GM10266 (cell line): ENCODE data around the gene RAD9A.

Experiments
- DNase-seq: peaks from one replicate; pipeline ENCODE4 v3.0.0; 2012; ENCODE audit errors: extremely low spot score
- TF ChIP-seq, protein P1 (sequence below): IDR thresholded peaks from 2 replicates; pipeline ENCODE4 v1.5.1; 2012; ENCODE audit warnings: mild to moderate bottlenecking, low read depth; ENCODE audit not compliant: control insufficient read depth, insufficient read depth; ENCODE audit errors: missing control alignments

RAD9A gene

DNA sequence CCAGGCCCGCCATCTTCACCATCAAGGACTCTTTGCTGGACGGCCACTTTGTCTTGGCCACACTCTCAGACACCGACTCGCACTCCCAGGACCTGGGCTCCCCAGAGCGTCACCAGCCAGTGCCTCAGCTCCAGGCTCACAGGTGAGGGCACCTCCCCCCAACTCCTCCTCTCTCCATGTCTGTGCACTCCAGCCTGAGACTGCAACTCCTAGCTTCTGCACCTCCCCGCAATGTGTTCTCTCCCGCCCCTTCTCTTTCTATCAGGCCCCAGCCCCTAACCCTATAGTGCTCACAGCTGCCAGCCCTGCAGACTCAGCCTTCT lies 4.4 kb downstream of the RAD9A start:
- DNase-seq, result no peak
- TF ChIP-seq, protein P1, sequence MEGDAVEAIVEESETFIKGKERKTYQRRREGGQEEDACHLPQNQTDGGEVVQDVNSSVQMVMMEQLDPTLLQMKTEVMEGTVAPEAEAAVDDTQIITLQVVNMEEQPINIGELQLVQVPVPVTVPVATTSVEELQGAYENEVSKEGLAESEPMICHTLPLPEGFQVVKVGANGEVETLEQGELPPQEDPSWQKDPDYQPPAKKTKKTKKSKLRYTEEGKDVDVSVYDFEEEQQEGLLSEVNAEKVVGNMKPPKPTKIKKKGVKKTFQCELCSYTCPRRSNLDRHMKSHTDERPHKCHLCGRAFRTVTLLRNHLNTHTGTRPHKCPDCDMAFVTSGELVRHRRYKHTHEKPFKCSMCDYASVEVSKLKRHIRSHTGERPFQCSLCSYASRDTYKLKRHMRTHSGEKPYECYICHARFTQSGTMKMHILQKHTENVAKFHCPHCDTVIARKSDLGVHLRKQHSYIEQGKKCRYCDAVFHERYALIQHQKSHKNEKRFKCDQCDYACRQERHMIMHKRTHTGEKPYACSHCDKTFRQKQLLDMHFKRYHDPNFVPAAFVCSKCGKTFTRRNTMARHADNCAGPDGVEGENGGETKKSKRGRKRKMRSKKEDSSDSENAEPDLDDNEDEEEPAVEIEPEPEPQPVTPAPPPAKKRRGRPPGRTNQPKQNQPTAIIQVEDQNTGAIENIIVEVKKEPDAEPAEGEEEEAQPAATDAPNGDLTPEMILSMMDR, result no peak

- no peak for DNase-seq
- TF ChIP-seq, protein P1, result no peak
Measured at GRCh38 chr11:67396587-67397389, 5.0 kb downstream of the RAD9A start.

GRCh38 chr11:67397536-67397935 lies 5.8 kb downstream of the RAD9A start:
- no peak for DNase-seq
- TF ChIP-seq, protein P1, result no peak

DNA sequence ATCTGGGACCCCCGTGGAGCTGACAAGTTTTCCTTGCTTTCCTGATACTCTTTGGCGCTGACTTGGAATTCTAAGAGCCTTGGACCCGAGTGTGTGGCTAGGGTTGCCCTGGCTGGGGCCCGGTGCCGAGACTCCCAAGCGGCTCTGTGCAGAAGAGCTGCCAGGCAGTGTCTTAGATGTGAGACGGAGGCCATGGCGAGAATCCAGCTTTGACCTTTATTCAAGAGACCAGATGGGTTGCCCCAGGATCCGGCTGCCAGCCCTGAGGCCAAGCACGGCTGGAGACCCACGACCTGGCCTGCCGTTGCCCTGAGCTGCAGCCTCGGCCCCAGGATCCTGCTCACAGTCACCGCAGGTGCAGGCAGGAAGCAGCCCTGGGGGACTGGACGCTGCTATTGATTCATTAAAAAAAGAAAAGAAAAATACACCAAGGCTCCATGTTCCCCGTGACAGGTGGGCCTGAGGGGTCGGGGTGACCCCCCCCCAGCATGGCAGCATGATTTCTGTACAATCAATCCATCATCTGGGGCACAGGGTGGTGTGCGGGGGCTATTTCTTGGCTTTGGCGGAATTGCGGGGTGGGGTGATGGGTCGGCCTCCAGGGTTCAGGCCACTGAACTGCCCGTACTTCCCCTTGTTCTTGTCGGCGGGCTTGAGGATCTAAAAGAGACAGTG lies 6.3 kb downstream of the RAD9A start:
- TF ChIP-seq, protein P1, result no peak
- DNase-seq, result no peak

DNA sequence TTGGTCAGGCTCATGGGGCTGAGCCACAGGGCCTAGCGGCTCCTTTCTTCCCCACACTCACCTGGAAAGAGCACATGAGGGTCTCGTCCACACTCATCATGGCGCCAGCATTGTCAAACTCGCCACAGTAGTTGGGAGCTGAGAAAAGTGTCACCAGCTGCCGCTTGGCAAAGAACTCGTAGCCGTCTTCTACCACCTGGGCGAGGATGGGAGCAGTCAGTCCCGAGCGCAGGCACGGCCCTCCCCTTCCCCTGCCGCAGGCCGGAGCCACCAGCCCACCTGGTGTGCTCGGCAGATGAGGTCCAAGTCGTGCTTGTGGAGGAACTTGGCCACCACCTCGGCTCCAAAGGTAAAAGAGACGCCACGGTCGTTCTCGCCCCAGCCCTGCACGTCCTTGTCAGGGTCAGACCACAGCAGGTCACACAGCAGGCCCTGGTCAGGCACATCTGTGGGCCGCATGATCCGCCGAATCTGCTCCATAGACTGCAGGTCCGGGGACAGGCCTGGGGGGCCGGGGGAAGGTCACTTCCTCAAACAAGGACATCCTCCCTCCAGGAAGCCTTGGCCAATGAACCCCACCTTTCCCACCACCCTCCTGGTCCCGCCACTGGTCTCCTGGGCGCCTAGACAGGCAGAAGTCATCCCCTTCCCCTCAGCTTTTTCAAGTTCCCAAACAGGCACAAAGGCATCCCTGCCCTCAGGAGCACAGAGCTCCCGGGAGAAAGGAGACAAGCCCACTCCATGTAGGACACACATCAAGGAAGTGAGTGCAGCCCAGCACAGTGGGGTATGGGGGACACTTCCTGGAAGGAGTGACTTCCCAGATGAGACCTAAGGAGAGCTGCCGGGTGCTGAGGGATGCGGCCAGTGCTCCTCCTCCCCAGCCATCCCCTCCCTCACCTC lies 7.1 kb downstream of the RAD9A start:
- TF ChIP-seq, protein P1, result no peak

GRCh38 chr11:67400251-67400941 lies 8.6 kb downstream of the RAD9A start:
- DNase-seq, result no peak
- TF ChIP-seq, protein P1, result no peak

More for the DNA sequence above, 7.1 kb downstream of the RAD9A start:
- no peak for DNase-seq
